ENCODE measurements around the gene SLC6A8. TPM values are rescaled to one million over a fixed set of nuclear protein-coding genes. Genes with fewer than 3 reads are reported as not detected.
"Not testable (repeated sequence)": the region's sequence is repeated elsewhere in the genome, so short reads cannot be mapped to it uniquely, and the experiment has no call there.

Gene SLC6A8
- total RNA-seq, 1 donor from 2014 or later, result 23.2 TPM

GRCh38 chrX:153701706-153702105 lies 14.0 kb downstream of the SLC6A8 start:
- DNase-seq (ENCODE audit: low spot score) (no peak), ATAC-seq (no peak)
- intact Hi-C loops (cut with DNase I), result no loop called here

GRCh38 chrX:153702336-153703035 lies 14.8 kb downstream of the SLC6A8 start:
- ATAC-seq (no peak), DNase-seq (ENCODE audit: low spot score) (no peak)
- intact Hi-C loops (cut with DNase I), result no loop called here

GRCh38 chrX:153703036-153703370 lies 15.3 kb downstream of the SLC6A8 start:
- ATAC-seq, result peak; percentile 56
- intact Hi-C loops (cut with DNase I), result no loop called here
- peak; percentile 79 for DNase-seq (ENCODE audit: low spot score)

- ATAC-seq (no peak), DNase-seq (ENCODE audit: low spot score) (no peak)
- intact Hi-C loops (cut with DNase I), result no loop called here
These were observed 16.3 kb downstream of the SLC6A8 start for GRCh38 chrX:153704021-153704526.

DNA sequence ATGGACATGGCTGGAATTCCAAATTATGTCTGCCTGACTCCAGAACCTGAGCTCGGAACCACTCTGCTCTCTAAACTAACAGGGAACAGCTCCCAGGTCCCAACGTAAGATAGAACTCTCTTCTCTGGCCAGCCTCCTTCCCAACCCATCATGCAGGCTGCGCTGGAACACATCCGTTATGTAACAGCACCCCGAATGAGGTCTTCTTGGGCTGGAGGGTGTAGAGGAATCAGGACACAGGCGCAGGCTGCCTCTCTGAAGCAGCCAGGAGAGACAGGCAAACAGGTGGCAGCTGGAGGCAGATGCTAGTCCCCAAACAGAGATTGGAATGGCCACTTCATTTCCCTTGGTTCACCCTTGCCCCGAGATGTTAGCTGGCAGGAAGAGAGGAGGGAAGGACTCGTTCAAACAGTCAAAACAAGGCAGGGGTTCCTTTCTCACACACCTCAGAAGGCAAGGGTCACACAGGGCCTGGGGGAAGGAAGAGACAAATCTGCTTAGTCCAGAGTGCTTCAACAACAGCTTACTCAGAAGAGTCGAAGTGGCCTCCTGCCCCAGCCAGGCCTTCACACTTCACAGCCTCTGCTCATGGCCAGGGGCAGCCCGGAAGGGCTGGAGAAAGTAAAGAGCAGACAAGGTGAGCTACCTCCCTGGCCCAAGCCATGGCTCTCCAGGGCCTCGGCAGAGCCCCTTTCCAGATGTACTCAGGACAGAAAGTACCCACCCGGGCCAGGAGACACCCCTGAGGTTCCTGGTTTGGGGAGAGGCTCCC lies 17.1 kb downstream of the SLC6A8 start:
- not testable (repeated sequence) for ATAC-seq; DNase-seq (ENCODE audit: low spot score)

DNA sequence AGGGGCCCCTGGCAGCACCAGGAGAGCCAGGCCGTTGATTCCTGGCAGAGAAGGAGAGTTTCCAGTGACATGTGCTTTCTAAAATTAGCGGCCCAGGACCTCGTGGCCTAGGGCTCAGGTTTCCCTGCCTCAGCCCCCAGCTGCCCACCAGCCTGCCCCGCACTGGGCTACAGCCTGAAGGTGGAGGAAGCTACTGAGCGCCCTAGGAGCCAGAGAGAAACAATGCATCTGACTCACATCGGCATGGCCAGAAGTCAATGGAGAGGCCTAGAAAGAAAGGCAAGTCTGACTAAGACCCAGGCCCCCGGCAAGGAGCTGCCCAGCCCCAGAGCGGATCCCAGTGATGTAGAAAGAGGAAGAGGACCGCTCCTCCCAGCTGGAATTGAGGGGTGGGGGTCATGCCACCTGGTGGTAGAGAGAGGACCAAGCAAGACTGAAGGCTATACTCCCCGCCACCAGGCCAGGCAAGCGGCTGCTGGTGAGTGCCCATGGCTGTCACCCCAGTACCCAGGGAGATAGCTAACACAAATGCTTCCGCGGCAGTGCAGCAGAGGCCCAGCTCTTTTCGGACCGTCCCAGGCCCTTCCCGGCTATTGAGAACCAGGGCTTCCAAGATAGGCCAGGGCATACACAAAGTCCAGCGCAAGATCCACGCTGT lies 17.8 kb downstream of the SLC6A8 start:
- DNase-seq (ENCODE audit: low spot score); ATAC-seq; intact Hi-C loops (cut with DNase I): not testable (repeated sequence)

More for the DNA sequence above, 17.1 kb downstream of the SLC6A8 start:
- intact Hi-C loops (cut with DNase I), result not testable (repeated sequence)

DNA sequence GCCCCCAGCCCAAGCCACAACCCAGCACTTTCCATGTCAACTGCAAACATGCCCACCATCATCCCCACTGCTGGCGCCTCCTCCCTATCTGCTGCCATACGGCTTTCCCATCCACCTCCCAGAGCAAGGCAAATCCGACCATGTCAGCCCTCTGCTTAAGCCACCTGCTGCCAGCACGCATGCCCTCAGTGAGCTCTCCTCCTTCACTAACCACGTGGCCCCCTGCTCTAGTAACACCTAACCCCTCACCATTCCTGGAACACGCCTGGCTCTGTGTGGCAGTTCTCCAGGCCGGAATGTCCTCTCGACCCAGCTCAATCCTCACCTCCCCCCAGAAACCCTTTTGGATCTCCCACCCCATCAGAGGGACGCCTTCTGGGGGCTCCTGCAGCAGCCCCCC lies 19.1 kb downstream of the SLC6A8 start:
- intact Hi-C loops (cut with DNase I), result no loop called here
- no peak for DNase-seq (ENCODE audit: low spot score)
- no peak for ATAC-seq

DNA sequence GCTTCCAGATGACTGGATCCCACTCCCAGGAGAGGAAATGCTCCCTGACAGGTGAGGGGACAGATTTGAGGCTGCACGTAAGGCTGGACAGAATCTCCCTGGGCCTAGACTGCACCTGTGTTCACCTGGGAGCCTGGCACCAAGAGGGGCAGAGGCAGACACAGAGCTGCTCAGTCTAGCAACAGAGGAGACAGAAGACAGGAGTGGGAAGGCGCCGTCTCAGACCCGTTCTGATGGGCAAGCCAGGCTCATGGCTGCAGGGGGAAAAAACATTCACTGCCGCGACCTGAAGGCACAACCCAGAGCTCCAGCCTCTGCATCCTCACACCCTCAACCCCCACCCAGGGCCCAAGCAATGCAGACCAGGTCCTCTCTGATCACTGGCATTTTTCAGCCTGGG lies 19.7 kb downstream of the SLC6A8 start:
- ATAC-seq (no peak), DNase-seq (ENCODE audit: low spot score) (no peak)
- intact Hi-C loops (cut with DNase I), result no loop called here

GRCh38 chrX:153708415-153708814 lies 20.7 kb downstream of the SLC6A8 start:
- intact Hi-C loops (cut with DNase I), result no loop called here
- ATAC-seq (peak; percentile 93), DNase-seq (ENCODE audit: low spot score) (peak; percentile 82)

DNA sequence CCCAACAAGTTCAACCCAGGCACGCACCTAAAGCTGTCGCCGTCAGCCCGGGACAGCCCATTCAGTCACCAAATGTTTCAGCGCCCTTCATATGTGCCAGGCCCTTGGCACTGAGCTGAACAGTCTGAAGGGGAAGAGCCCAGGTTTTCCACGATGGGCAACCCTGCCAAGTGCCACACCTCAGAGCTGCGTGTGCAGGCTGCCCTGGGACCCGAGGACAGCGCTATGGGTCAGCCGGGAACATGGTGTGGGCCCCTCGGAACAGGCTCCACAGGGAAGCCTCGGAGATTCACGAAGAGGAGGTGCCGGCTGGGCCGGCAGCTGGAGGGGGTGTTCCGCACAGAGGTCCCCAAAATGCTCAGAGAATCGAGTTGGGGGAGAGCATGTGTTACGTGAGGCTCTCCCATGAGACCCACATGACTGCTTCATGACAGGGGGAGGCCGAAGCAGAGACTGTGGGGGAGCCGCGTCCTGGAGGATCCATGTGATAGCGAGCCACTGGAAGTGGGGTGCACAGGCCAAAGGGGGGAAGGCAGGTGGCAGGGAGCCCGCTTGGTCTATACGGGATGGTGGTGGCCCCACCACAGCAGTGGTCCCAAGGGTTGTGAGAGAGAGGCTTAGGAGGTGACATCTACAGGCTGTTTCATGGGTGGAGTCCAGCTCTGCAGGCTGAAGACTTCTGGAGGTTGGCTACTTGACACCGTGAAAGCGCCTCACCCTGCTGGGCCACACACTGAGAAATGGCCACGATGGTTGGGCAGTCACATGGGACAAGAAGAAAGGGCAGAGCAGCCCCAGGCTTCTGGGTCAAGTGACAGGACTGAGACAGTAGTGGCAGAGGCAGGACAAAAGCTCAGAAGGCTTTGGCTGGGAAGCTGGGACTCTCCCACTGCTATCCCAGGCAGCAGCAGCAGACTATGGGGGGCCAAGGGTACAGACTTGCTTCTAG lies 22.3 kb downstream of the SLC6A8 start:
- ATAC-seq (no peak), DNase-seq (ENCODE audit: low spot score) (no peak)
- intact Hi-C loops (cut with DNase I), result no loop called here

DNA sequence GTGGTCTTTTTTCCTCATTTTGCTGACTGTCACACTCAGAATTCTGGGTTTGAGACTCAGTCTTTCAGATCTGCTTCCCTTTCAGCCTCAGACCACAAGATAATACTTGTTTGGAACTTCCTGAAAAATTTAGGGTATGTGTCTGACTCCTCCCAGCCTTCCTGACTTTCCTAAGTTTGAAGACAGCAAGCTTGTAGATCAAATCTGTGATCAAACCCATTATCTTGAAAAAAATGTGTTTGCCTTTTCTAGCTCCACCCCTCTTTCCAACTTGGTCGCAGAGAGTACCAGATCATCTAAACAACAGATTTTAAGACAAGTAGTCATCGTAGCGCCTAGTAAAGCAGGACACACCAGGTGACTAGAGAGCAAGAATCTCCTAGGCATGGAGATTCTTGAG lies 26.5 kb downstream of the SLC6A8 start:
- no peak for DNase-seq (ENCODE audit: low spot score)
- no peak for ATAC-seq
- intact Hi-C loops (cut with DNase I), result no loop called here

DNA sequence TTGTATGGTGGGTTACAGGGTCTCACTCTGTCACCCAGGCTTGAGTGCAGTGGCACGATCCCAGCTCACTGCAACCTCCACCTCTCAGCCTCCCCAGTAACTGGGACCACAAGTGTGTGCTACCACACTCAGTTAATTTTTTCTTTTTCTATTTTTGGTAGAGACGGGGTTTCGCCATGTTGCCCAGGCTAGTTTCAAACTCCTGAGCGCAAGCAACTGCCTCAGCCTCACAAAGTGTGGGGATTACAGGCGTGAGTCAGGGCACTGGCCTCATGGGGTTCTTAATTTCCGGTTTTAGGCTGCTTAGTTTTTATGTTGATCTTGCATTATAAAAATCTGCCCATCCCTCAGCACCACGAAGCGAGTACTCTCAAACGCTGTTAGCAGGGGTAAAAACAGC lies 29.7 kb downstream of the SLC6A8 start:
- no peak for ATAC-seq
- DNase-seq (ENCODE audit: low spot score), result no peak

GRCh38 chrX:153719238-153719637 lies 31.5 kb downstream of the SLC6A8 start:
- DNase-seq (ENCODE audit: low spot score) (no peak), ATAC-seq (no peak)
- intact Hi-C loops (cut with DNase I), result no loop called here

More for the DNA sequence above, 29.7 kb downstream of the SLC6A8 start:
- intact Hi-C loops (cut with DNase I), result no loop called here

GRCh38 chrX:153719701-153720100 lies 32.0 kb downstream of the SLC6A8 start:
- no peak for ATAC-seq
- no peak for DNase-seq (ENCODE audit: low spot score)
- intact Hi-C loops (cut with DNase I), result no loop called here

- intact Hi-C loops (cut with DNase I), result no loop called here
- no peak for DNase-seq (ENCODE audit: low spot score)
- no peak for ATAC-seq
These were observed 35.1 kb downstream of the SLC6A8 start for GRCh38 chrX:153722704-153723350.

DNA sequence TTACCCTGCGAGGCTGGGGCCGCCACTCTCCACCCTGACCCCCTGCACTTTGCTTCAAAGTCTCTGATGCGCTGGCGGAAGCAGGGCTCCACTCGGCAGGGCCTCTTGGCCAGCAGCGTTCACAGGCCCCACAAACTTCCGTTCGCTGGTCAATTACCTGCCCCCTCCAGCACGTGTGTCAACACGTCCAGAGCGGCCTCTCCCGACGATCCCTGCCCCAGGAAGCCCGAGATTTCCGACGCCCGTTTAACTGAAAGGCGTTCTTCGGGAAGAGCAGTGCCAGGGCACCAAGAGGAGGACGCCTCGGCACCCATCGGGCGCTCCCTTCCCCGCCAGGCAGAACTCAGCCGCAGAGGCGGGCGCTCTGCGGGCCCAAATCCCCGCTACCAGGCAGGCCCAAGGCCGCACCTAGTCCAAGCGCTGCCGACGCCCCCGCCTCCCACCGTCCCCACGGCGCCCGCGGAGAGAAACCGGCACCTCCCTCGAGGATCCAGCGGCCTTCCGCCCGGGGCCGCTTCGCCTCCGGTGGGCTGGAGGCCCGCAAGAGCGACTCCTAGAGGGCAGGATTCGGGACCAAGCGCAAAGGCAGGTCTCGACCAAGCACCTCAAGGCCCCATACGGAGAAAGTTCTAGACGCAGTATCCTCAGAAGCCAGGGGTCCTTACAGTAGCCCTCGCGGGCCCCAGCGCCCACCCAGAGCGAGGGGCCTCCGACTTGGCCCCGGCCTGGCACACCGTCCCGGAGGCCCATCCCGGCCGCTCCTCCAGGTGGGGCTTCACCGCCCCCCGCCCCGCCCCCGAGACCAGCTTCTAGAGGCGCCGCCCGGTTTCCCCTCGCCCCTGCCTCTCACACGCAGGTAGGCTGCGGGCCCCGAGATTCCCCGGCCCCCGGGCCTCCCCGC lies 35.9 kb downstream of the SLC6A8 start:
- ATAC-seq, result no peak
- intact Hi-C loops (cut with DNase I), result no loop called here
- no peak for DNase-seq (ENCODE audit: low spot score)

- intact Hi-C loops (cut with DNase I), result no loop called here
- peak; percentile 92 for DNase-seq (ENCODE audit: low spot score)
- peak; percentile 85 for ATAC-seq
These were observed 36.7 kb downstream of the SLC6A8 start, which contains the start of the genes ABCD1 and BCAP31 for GRCh38 chrX:153724252-153725038. Gene ABCD1, plus strand, starts transcription at chrX:153724856. Its CDS starts 411 bp downstream, at chrX:153725267. Gene BCAP31, minus strand, starts transcription at chrX:153724387. Its CDS starts 1,143 bp downstream, at chrX:153723244.
